Sigmoid colon (tissue), 7 donors: ENCODE measurements around the gene MAP3K21. TPM values are rescaled to one million over a fixed set of nuclear protein-coding genes. Genes with fewer than 3 reads are reported as not detected.

Experiments
- DNase-seq: peaks from one replicate; pipeline ENCODE4 v3.0.0-alpha.2; 2019
- H3K27ac ChIP-seq, 4 donors: fragments of 200-600 bp; sonication (generic); one replicate each; pipeline ENCODE4 v1.5.1; 2016 to 2019; ENCODE audit warnings: mild to moderate bottlenecking in 1 of 4
- H3K27me3 ChIP-seq, 3 donors: fragments of 200-600 bp; sonication (generic); one replicate each; pipeline ENCODE4 v1.5.1; 2019; ENCODE audit warnings: mild to moderate bottlenecking in 1 of 3
- H3K36me3 ChIP-seq, 4 donors: fragments of 200-600 bp; sonication (generic); one replicate each; pipeline ENCODE4 v1.5.1; 2016 to 2019
- H3K4me1 ChIP-seq, 4 donors: fragments of 200-600 bp; sonication (generic); one replicate each; pipeline ENCODE4 v1.5.1; 2017 to 2019
- H3K4me3 ChIP-seq, 4 donors: fragments of 200-600 bp; sonication (generic); one replicate each; pipeline ENCODE4 v1.5.1; 2017 to 2019; ENCODE audit warnings: mild to moderate bottlenecking in 2 of 4, moderate library complexity in 1 of 4
- H3K9me3 ChIP-seq, 4 donors: fragments of 200-600 bp in 3 of 4; sonication (generic) in 3 of 4; one replicate each; pipeline versions ENCODE4 v1.5.1 to v1.6.1; 2013 to 2019
- CTCF ChIP-seq, 4 experiments: fragments of 450-650 bp in 3 of 4; fragments of 200-600 bp in 1 of 4; IDR thresholded peaks; one replicate each; pipeline ENCODE4 v1.5.1; 2016 to 2019; ENCODE audit warnings: antibody characterized with exemption in 4 of 4, mild to moderate bottlenecking in 3 of 4, moderate library complexity in 2 of 4
- EP300 ChIP-seq, 4 donors: sonication (generic); formaldehyde crosslinking; IDR thresholded peaks; one replicate each; pipeline ENCODE4 v1.6.1; 2017; ENCODE audit warnings: antibody characterized with exemption in 4 of 4
- POLR2A ChIP-seq, 2 donors: fragments of 450-650 bp; IDR thresholded peaks; one replicate each; pipeline ENCODE4 v1.6.1; 2016; ENCODE audit warnings: antibody characterized with exemption in 2 of 2, mild to moderate bottlenecking in 2 of 2, moderate library complexity in 2 of 2
- POLR2AphosphoS5 ChIP-seq, 4 donors: sonication (generic); formaldehyde crosslinking; IDR thresholded peaks; one replicate each; pipeline ENCODE4 v1.6.1; 2017; ENCODE audit warnings: antibody characterized with exemption in 4 of 4
- WGBS, 2 donors: extraction: QIAGEN DNeasy Blood & Tissue Kit; methylation state at CpG; one replicate each; pipeline ENCODE4 v1.1.7; 2013; 5-methylcytosine and 5-hydroxymethylcytosine counted together
- intact Hi-C: fragments of 100-400 bp; cut with DNase I; formaldehyde crosslinking; loops from one replicate; pipeline ENCODE4 v1.15.1; 2023
- polyA plus RNA-seq, 3 donors: library from polyadenylated mRNA; stranded (reverse); fragments of 200-250 nt; gene quantifications; one replicate each; pipeline ENCODE4 v1.2.3, GENCODE V29; 2013
- total RNA-seq, 4 donors: library from RNA; depleted of rRNA; stranded (reverse); fragments of >200 nt; gene quantifications; one replicate each; pipeline ENCODE4 v1.1.0, GENCODE V29; 2016
- donor health status: healthy with polysubstance abuse.
- donor health status: Bipolar disorder and iron deficiency.
- donor health status: healthy.

MAP3K21 gene
- total and polyA plus RNA-seq, 7 donors = 0.33 to 7.9 (median 0.81) TPM

- no peak for DNase-seq
Observed at GRCh38 chr1:233379869-233380438, 52.4 kb downstream of the MAP3K21 start.

GRCh38 chr1:233381806-233382205 is 54.3 kb downstream of the MAP3K21 start:
- no peak for TF ChIP-seq CTCF (IDR thresholded peaks at IDR 0.05)
- no peak for TF ChIP-seq POLR2AphosphoS5 (IDR thresholded peaks at IDR 0.05)
- no peak for TF ChIP-seq EP300 (IDR thresholded peaks at IDR 0.05)
- TF ChIP-seq POLR2A (IDR thresholded peaks at IDR 0.05) = no peak
- intact Hi-C loops = no loop called here

More at GRCh38 chr1:233379869-233380438, 52.4 kb downstream of the MAP3K21 start:
- no peaks in the 10 kb centered on the region for H3K36me3 ChIP-seq
- H3K27ac ChIP-seq = no peak overlapping the region
- H3K27me3 ChIP-seq = no peaks in the 10 kb centered on the region
- no peaks in the 10 kb centered on the region for H3K4me1 ChIP-seq
- intact Hi-C loops = no loop called here
- no peak overlapping the region for H3K4me3 ChIP-seq
- no peak for TF ChIP-seq CTCF (IDR thresholded peaks at IDR 0.05)
- no peak for TF ChIP-seq POLR2AphosphoS5 (IDR thresholded peaks at IDR 0.05)
- no peak for TF ChIP-seq EP300 (IDR thresholded peaks at IDR 0.05)
- no peak for TF ChIP-seq POLR2A (IDR thresholded peaks at IDR 0.05)
- WGBS, 2 donors = 80 to 85% methylated on average over 7 of the region's 7 CpGs
- no peaks in the 10 kb centered on the region for H3K9me3 ChIP-seq

GRCh38 chr1:233383984-233384383 is 56.5 kb downstream of the MAP3K21 start:
- no peak overlapping the region for H3K4me3 ChIP-seq
- 61 to 94% methylated on average over 3 of the region's 3 CpGs for WGBS, 2 donors
- H3K36me3 ChIP-seq = no peaks in the 10 kb centered on the region
- TF ChIP-seq POLR2A (IDR thresholded peaks at IDR 0.05) = no peak
- TF ChIP-seq POLR2AphosphoS5 (IDR thresholded peaks at IDR 0.05) = no peak
- TF ChIP-seq EP300 (IDR thresholded peaks at IDR 0.05) = no peak
- TF ChIP-seq CTCF (IDR thresholded peaks at IDR 0.05) = no peak
- no peaks in the 10 kb centered on the region for H3K4me1 ChIP-seq
- no peak for DNase-seq
- H3K27me3 ChIP-seq = no peaks in the 10 kb centered on the region
- no peak overlapping the region for H3K27ac ChIP-seq
- intact Hi-C loops = no loop called here
- H3K9me3 ChIP-seq = no peaks in the 10 kb centered on the region

More at GRCh38 chr1:233381806-233382205, 54.3 kb downstream of the MAP3K21 start:
- Histone ChIP-seq H3K36me3 (no peaks in the 10 kb centered on the region), H3K9me3 (no peaks in the 10 kb centered on the region), H3K27me3 (no peaks in the 10 kb centered on the region), H3K4me1 (no peaks in the 10 kb centered on the region), H3K4me3 (no peak overlapping the region), H3K27ac (no peak overlapping the region)
- DNase-seq = no peak
- WGBS, 2 donors = 48 to 74% methylated on average over 2 of the region's 2 CpGs

- no peak for DNase-seq
- intact Hi-C loops = no loop called here
- no peak for TF ChIP-seq EP300 (IDR thresholded peaks at IDR 0.05)
- no peak for TF ChIP-seq POLR2AphosphoS5 (IDR thresholded peaks at IDR 0.05)
- no peak for TF ChIP-seq POLR2A (IDR thresholded peaks at IDR 0.05)
- TF ChIP-seq CTCF (IDR thresholded peaks at IDR 0.05) = no peak
- no peak overlapping the region for H3K27ac ChIP-seq
- whole genome bisulfite sequencing, 2 donors = 69 to 92% methylated on average over 2 of the region's 2 CpGs
- no peaks in the 10 kb centered on the region for H3K36me3 ChIP-seq
- H3K4me1 ChIP-seq = no peaks in the 10 kb centered on the region
- no peak overlapping the region for H3K4me3 ChIP-seq
- no peaks in the 10 kb centered on the region for H3K27me3 ChIP-seq
- no peaks in the 10 kb centered on the region for H3K9me3 ChIP-seq
Observed at GRCh38 chr1:233386336-233386735, 58.8 kb downstream of the MAP3K21 start.

GRCh38 chr1:233387585-233387984 is 60.1 kb downstream of the MAP3K21 start:
- DNase-seq = no peak
- no peak overlapping the region for H3K4me3 ChIP-seq
- no peaks in the 10 kb centered on the region for H3K36me3 ChIP-seq
- H3K4me1 ChIP-seq = no peaks in the 10 kb centered on the region
- no peak overlapping the region for H3K27ac ChIP-seq
- intact Hi-C loops = no loop called here
- 9 to 63% methylated on average over 3 of the region's 3 CpGs for WGBS, 2 donors
- no peak for TF ChIP-seq POLR2A (IDR thresholded peaks at IDR 0.05)
- no peak for TF ChIP-seq EP300 (IDR thresholded peaks at IDR 0.05)
- no peak for TF ChIP-seq CTCF (IDR thresholded peaks at IDR 0.05)
- TF ChIP-seq POLR2AphosphoS5 (IDR thresholded peaks at IDR 0.05) = no peak
- H3K27me3 ChIP-seq = no peaks in the 10 kb centered on the region
- no peaks in the 10 kb centered on the region for H3K9me3 ChIP-seq
